Fibroblast of skin of left quadriceps (primary cell): ENCODE measurements around the gene YKT6.
A peak's percentile ranks its signal among the peaks of the same experiment; 100 is the strongest.
"Not testable (repeated sequence)": the region's sequence is repeated elsewhere in the genome, so short reads cannot be mapped to it uniquely, and the experiment has no call there.

Experiments
- DNase-seq, 2 experiments: peaks; one replicate each; pipeline ENCODE4 v3.0.0-alpha.2; 2013; ENCODE audit warnings: low read depth in 2 of 2

YKT6 gene

GRCh38 chr7:44200699-44201461 is at the start of gene YKT6:
TSS of gene YKT6 (plus strand) at chr7:44200978. CDS start at chr7:44201136, 158 bp downstream.
- DNase-seq = peak; percentile 87 to 89

DNA sequence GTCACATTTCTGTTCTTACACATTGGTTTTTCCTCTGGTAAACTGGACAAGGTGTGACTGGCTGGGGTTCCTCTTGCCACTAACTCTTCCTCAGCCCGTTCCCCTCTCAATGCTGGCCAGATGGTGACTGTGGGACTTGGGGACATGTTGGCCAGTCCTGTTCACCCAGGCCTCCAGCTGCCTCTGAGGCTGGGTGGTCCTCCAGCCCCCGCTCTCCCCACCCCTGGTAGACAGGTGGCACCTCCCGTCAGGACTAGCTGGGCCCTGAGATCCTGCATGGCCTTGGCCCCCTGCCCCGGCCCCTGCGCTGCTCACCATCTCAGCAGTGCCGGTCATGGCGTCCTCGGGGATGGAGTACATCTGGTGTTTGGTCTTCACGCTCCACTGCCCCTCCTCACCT is 48.8 kb upstream of the YKT6 start:
- no peak for DNase-seq

DNA sequence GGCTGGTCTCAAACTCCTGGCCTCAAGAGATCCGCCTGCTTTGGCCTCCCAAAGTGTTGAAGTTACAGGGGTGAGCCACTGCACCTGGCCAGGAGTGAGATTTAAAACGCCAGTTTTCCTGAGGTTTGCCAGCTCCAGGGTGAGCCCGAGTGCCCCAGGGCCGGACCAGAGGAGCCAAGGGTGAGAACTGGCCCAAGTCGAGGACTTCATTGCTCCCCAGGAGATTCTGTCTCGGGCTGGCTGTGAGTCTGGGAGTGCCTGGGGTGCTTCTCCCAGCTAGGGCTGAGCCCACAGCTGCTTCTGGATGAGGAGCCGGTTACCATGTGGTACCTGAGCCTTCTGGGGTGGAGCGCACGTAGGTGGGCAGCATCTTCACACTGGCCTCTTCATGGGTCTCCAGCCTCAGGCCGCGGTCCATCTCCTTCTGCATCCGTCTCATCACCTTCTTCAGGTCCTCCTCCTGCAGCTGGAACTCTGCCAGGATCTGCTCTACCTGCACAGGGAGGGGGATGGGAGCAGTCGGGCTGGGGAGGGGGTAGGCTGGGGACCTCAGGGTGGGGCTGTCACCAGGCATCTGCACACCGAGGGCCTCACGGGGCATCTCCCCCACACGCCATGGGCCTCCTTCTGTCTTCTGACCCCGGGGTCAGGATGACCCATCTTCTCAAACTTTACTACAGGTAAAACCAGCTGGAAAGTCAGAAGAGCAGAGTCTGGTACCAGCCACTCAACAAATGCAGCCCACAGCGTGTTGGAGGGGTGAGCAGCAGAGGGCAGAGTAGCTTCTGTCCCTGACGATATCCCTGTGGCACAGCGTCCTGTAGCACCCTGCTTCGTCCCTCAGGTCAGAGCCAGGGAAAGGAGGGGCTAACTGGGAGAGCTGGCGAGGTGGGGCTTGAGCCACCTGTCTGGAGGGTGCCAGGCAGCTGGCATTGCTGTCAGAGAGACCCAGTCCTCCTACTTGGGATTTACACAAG is 47.5 kb upstream of the YKT6 start:
- no peak for DNase-seq

DNA sequence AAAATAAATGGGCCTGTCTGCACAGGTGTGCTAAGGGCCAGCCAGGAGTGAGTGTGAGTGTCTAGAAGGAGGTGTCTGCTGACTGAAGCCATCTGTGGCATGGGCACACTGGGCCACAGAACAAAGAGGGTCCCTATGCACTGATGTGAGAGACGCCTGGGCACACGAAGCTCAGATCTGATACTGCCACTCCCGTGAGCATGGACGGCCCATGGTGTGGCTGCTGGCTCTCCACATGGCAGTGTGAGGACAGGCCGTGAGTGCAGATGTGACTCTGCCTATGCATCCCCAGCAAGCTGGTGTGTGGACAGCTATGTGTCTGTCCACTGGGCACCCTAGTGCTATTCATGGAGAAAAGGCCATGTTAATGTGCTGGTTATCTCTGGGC is 46.8 kb upstream of the YKT6 start:
- DNase-seq = no peak

DNA sequence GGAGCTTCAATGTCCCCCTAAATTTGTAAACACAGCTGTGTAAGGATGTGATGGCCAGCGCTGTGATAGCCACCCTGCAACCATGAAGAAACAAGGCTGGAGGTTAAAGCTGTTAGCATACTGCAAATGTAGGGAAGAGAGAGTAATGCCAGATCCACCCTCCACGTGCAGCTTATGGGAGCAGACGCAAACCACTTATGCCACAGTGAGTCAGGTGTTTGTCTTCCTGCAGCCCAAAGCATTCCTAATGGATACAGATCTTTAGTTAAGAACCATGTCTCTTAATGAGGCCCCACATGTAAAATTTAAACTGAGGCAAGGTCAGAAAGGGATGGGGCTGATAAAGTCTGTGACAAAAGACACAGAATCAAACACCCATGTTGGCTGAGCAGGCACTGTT is 46.1 kb upstream of the YKT6 start:
- DNase-seq = no peak

DNA sequence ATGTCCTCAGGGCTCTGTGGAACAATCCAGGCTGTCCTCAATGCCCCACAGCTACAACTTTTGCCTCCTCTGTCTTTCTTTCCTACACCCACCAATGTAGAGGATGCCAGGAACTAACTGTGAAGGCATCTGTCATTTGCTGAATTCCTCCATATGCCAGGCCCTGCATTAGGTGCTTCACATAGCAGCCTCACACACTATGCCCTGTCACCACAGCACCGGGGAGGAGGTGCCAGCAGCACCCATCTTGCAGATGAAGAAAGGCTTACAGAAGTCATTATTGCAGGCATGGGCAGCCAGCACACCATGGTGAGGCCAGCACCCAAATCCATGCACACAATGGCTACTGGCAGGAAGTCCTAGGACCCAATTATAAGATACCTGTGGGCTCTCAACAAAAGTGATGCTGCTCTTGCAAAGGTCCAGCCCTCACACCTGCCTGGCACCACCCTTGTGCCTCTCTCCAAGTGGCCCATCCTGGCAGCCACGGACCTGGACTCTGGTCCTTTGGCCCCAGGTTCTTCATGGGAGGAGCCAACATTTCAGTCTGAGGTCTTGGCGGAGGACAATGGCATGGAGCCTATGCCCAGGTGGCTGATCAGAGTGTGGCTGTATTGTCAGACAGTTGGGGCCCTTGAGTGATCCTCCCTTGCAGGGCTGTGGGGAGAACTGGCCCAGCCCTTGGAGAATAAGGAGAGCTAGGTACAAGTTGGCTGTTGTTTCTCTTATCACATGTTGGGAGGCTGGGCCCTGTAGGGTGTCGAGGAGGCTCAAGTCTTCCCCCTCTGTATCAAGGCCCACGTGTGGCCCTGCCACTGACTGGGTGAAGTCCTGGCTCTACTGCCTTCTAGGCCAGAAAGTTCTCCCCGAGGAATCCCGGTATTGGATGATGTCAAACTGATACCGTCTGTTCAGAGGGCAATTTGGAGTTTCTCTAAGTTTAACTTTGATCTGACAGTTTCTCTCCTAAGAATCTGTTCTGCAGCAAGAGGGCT is 45.3 kb upstream of the YKT6 start:
- DNase-seq = no peak

DNA sequence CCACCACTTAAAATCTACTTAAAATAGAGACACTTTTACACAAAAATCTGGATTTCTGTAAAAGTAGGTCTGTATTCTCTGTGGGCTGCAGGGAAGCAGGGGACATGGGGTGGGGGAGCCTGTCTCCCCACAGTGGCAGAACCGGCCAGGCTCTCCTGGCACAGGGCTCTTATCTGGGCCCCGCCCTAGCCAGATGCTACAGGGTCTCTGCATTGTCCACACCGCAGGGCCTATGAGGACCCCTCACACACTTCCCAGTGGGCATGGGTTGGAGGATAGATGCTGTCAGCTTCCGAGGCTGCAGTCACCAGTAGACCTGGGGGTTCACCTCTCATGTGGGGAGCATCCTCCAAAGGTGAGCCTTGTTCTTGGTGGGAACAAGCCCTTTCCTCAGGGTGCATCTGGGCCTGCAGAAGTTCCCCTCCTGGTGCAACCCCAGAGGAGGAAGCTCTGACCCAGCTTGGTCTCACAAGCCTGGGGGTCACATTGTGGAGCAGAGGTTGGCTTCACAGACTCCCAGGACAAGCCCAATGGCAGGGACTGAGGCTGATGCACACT is 44.2 kb upstream of the YKT6 start:
- DNase-seq = no peak

DNA sequence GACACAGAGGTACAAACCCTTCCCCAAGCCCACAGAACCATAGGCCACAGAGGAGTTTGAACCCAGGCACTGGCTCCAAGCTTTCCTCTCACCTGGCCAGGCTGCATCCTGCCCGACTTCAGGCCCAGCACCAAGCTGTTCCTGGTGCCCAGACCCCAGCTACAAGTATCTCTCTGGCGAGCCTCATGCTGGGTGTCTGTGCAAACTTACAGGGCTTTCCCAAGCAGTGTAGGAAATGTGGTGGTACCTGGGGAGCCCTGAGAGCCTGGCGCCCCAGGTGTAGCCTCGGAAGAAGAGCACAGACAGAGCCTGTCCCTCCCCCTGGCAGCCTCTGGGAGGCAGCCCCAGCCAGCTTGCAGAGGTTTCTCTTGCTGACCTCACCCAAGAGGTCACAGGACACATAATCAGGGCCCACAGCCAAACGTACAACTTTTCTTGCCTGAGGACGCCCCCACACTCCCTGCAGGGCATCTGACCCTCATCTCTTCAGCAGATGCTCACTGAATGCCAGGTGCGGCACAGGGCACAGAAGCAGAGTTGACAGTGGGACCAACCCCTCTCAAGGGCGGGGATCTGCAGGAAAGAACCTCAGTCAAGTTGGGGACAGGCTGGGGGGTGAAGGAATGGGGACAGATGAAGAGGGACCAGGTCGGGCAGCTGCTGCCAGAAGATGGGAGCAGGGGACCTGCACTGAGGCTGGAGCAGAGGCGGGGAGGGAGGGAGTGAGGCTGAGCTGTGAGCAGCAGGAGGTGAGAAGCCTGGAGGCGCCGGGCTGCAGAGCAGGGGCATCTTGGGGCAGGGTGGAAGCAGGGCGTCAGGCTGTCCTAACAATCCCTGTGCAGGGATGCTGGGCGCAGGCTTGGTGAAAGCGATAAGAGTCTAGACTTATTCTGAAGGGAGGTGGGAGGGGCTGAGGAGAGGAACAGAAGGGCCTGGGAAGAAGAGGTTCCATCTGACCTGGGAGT is 43.4 kb upstream of the YKT6 start:
- DNase-seq = no peak

DNA sequence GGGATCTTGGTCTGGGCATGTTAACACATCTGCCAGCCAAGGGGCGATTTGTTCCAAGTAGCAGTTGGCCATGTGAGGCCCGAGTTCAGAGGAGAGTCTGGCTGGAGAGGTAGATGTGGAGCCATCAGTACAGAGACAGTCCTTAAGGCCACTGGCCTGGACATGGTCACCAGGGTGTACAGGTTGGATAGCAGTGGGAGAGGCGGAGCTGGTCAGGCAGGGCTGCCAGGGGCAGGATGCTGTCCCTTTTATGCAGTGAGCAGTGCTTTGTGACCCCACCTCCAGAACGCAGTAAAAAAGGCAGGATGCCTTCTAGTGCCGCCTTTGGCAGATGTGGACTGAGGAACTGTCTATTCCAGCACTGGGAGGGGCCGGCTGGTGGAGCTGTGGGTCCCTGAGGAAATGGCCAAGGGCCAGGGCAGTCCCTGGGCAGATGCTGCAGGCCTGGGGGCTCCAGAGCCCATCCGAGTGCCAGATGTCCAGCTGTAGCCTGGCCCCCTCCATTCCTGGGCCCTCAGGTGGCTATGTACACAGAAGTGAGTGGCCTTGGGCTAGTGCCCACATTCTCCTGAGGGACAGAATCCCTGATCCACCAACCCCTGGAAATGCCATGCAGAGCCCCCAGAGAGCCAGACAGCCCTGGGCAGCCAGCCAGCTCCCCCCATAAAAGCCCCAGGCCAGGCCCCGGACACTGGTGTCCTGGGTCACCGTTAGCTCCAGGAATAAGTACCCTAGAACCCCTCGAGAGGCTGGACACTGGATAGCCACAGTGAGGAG is 42.5 kb upstream of the YKT6 start:
- DNase-seq = no peak

GRCh38 chr7:44158873-44159631 is 41.7 kb upstream of the YKT6 start:
- no peak for DNase-seq

DNA sequence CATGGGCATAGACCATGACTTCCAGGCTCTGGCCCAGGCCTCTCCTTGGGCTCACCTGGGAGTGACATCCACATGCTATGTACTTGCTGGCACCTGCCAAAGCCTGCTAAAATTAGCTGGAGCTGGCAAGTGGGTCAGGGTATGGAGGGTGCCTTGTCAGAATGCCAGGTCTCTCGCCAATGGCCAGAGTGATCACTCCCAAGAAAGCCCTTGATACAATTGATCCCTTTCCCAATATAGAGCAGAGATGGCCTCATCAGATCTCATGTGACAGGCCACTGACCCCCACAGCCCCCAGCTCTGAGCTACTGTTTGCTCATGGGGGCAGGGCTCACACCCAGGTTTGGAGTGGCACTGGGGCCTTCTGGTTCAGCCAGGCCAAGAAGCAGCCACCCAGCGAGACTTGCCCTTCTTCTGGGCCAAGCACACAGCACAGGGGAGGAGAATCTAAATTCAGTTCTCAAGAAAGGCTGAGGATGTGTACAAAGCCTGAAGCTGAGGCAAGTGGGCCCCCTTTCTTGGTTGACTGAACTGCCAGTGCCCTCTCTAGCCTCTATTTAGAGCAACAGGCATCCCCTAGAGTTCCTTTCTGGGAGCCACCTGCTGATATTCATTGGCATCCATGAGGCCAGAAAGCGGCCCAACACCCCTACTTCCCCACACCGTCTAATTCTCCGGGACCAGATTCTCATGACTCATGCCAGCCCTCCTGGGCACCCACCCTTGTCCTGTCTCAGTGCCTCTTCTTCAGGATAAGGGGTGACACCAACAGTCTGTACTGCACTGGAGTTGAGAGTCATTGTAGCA is 40.8 kb upstream of the YKT6 start:
- DNase-seq = no peak

DNA sequence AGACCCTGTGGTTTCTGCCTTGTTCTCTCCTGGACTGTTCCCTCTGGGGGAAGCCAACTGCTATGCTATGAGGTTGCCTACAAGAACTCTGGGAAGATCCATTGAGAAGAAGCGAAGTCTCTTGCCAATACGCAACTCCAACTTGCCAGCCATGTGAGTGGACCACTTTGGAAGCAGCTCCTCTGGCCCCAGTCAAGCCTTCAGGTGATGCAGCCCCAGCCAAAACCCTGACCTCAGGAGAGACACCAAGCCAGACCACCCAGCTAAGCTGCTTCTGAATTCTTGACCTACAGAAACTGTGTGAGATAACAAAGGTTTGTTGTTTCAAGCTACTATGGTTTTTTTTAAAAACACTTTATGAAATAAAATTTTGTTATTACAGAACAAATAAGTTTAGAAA is 39.4 kb upstream of the YKT6 start:
- no peak for DNase-seq

- DNase-seq = no peak
Observed at GRCh38 chr7:44162179-44162578, 38.6 kb upstream of the YKT6 start.

DNA sequence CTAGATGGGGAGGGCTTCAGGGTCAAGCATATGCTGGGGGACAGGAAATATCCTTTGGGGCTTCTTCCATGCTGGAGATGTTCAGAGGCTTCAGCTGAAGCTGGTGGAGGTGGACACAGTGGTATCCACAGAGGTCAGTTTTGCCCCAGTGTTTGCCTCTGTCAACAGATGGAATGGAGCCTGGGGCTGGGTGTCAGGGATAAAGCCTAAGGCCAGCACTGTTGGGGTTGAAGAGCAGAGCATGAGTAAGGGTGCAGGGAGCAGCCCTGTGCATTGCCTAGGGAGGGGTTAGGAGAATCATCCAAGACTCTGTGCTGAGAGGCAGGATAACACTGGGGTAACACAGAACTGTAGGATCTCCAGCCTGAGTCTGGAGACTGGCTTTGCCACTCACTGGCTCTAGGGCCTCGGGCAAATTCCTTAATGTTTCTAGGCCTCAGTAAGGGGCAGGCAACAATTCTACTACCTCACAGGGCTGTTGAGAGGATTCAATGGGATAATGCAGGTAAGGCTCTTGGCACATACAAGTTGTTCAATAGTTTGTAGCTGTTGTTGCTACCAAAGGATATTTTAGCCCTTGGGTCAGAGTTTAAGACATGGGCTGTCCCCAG is 37.9 kb upstream of the YKT6 start:
- DNase-seq = no peak

GRCh38 chr7:44163591-44163990 is 37.2 kb upstream of the YKT6 start:
- DNase-seq = peak; percentile 48 to 52

DNA sequence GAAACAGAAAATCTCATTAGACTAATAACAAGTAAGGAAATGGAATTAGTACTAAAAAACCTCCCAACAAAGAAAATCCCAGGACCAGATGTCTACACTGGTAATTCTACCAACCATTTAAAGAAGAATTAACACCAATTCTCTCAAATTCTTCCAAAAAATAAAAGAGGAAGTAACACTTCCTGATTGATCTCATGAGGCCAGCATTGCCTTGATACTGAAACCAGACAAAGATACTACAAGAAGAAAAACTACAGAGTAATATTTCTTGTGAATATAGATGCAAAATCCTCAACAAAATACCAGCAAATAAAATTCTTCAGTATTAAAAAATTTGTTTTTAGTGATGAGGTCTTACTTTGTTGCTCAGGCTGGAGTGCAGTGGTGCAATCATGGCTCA is 32.9 kb upstream of the YKT6 start:
- no peak for DNase-seq

DNA sequence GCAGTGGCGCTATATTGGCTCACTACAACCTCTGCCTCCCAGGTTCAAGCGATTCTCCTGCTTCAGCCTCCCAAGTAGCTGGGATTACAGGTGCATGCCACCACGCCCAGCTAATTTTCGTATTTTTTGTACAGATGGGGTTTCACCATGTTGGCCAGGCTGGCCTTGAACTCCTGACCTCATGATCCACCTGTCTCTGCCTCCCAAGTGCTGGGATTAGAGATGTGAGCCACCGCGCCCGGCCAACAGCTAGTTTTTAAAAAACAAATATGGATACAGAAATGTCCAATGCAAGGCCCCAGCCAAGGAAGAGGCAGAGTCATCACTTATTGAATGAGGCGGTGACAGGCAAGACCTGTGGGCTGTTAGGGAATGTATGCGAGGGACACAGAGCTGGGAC is 28.9 kb upstream of the YKT6 start:
- DNase-seq = not testable (repeated sequence)
